Activated CD8-positive, alpha-beta memory T cell treated with anti-CD3 and anti-CD28 coated beads, Interleukin-2, amount 50 U/mL, for 48 hours (primary cell): ENCODE results near the gene ETS2.

Source experiments
- DNase-seq: peaks from one replicate; pipeline ENCODE4 v3.0.0-alpha.2; 2020

ETS2 gene

DNA sequence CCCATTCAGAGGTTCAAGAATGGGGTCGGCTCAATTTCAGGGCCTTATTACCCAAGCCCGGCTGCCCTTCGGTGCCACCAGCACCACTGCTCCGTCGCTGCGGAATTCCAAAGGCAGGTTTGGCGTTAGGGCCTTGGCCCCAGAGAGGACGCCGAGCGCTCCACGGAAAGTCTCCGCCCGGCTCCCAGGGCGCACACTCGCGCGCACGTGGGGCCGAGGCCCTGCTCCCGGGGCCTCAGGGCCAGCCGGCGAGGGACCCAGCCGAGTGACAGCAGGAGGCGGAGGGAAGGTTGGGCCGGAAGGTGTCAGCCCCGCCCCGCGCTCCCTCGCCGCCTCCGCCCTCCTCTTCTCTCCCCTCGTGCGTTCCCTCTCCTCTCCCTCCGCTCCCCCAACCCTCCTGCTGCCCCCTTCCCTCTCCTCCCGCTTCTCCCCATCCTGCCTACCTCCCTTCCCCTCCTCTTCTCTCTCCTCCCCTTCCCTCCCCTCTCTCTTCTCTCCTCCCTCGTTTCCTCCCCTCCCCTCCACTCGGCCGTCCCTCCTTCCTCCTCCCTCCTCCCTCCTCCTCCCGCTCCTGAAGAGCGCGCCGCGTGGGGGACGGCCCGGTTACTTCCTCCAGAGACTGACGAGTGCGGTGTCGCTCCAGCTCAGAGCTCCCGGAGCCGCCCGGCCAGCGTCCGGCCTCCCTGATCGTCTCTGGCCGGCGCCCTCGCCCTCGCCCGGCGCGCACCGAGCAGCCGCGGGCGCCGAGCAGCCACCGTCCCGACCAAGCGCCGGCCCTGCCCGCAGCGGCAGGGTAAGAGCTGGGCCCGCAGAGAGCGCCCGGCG lies at the start of gene ETS2:
ETS2 (plus strand) TSS at position 602 of the 825 bp plus-strand sequence. CDS start 4,106 bp downstream, outside the sequence.
- DNase-seq: peak; percentile 84

DNA sequence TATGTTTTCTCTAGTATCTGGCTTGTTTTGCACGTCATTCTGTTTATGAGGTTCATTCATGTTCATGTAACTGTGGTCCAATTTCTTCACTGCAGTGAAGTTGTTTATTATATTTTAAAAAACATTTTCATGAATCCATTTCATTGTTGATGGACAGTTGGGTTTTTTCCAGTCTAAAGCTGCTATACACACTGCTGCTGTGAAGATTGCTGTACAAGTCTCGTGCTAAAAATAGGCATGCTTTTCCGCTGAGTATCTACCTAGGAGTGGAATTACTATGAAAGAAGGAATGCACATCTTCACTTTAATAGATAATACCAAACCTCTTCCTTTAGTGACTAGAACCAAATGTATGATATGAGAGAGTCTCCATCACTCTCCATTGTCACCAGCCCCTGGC lies 49.0 kb upstream of the ETS2 start:
- no peak for DNase-seq

DNA sequence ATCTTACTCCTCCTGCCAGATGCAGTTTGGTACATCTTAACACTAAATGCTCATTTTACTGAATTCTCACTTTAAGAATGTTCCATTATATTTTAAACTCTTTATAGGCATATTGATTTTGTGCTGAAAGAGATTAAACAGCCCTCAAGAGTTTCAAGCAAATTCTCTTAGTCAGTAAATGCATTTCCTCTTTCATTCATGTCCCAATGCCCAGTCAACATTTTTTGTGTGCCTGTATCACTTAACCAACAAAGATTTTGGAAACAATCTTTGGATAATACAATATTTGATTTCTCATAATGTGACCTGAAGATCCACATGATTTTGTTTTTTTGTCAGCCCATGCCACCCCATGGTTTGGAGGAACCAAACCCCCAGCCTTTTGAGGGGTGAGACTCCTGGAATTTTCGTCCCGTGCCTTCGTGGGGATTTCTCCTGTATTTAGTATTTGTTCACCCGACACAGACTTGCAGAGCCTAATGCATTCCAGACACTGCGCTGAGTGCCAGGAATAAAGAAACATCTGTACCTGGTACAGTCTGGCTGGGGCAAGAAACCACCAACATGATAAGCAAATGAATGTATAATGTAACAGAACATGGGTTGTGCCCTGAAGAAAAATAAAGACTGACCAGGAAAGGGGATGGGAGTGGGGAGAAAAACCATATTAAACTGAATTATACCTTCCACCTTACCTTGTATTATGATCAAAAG lies 47.1 kb upstream of the ETS2 start:
- no peak for DNase-seq

GRCh38 chr21:38759413-38759812 lies 46.3 kb upstream of the ETS2 start:
- DNase-seq: no peak

DNA sequence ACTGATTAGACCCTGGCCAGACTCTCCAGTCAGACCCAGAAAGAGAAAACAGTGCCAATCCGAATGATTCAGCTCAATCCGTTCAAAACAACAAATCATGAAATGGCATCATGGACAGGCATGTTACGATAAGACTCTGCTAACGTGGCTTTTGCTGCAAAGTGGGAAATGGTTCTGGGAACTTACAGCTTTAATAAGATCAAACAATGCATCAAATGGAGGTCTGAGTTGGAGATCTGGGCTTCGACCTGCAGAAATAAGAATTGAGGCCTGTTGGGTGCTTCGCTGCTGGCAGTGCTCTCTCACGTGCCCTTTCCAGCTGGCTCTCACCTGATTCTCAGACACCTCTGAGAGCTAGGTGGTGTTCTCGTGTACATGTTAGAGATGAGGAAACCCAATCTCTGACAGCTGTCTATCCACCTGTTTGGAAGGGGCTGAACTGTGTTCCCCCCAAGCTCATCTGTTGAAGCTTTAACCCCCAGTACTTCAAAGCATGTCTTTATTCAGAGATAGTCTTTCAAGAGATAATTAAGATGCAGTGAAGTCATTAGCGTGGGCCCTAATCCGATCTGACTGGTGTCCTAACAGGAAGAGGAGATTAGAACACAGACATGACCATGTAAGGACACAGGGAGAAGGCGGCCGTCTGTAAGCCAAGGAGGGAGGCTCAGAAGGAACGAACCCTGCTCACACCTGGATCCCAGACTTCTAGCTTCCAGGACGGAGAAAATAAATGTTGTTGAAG lies 45.5 kb upstream of the ETS2 start:
- no peak for DNase-seq

GRCh38 chr21:38760762-38761155 lies 45.0 kb upstream of the ETS2 start:
- no peak for DNase-seq

DNA sequence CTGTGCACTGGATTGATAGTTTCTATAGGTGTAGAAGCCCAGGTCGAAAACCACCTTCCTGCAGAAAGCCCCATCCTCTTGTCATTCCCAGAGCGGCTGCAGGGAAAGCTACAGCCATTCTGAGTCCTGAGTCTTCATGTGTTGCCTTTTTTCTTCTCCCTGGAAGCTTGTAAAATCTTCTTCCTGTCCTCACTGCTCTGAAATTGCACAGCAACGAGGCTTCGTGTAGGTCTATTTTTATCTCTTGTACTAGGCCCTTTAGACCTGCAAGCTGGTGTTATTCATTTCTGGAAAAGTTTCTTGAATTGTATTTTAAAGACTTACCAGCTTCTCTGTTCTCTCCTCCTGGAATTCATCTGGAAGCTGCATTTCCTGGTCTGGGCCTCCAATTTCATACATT lies 44.2 kb upstream of the ETS2 start:
- DNase-seq: no peak

GRCh38 chr21:38765056-38765455 lies 40.7 kb upstream of the ETS2 start:
- no peak for DNase-seq

- DNase-seq: peak; percentile 76
These were observed 38.6 kb upstream of the ETS2 start for GRCh38 chr21:38766987-38767722.

DNA sequence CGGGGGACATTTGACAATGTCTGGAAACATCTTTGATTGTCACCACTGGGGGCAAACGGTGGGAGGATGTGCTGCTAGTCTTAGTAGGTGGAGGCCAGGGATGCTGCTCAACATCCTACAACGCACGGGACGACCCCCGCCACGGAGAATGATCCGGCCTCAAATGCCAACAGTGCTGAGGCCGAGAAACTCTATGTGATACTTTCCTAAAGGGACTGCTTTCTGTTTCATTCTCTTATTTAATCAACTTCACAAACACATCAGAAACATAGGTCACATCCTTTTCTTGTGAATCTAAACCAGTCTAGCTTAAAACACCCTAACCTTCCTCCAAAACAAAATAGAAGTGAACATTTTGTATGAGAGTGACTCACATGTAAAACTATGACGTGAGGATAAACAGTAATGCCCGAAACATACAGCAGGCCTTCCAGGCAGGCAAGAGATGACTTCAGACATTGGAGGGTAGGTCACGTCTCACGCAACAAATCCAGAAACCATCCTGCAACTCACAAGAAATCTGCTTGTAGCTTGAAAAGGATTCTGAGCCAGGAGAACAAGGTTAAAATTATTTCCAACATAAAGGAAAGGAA lies 37.2 kb upstream of the ETS2 start:
- DNase-seq: peak; percentile 77

- DNase-seq: no peak
These were observed 36.4 kb upstream of the ETS2 start for GRCh38 chr21:38769191-38769780.

GRCh38 chr21:38770660-38771059 lies 35.1 kb upstream of the ETS2 start:
- DNase-seq: no peak

- DNase-seq: no peak
These were observed 34.2 kb upstream of the ETS2 start for GRCh38 chr21:38771536-38771935.

DNA sequence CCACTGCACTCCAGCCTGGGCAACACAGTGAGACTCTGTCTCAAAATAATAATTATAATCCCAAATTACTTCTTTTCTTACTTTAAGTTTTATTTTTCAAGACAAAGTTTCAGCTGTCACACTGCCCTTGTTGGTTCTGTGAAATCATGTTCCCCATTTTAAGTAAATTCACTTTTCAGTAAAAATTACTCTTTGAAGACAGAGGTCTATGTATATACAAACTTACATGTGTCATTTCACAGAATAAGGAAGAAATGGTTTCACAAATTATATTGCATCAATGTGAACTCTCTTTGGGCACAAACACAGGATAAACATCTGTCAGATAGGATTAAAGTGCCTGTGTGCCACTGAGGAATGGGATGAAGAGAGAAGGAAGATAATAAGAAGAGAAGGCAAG lies 33.1 kb upstream of the ETS2 start:
- no peak for DNase-seq

- no peak for DNase-seq
These were observed 32.3 kb upstream of the ETS2 start for GRCh38 chr21:38773099-38774061.

DNA sequence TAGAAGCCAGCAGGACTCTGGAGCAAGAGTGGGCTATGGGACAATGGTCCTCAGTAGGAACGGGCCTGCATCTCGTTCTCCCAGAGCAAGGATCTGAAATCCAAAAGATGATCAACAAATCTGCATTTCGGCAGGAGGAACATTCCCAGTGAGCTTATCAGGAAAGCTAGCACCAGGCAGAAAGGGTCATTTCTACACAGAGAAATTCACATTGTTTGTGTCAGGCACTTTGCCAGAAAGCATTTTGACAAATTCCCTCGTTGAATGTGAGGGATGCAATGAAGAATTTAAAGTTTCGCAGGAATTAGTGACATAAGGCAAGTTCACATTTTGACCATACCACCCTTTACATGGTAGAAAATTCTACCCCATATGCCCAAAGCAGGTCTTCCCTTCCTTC lies 31.6 kb upstream of the ETS2 start:
- DNase-seq: no peak

GRCh38 chr21:38774586-38775285 lies 31.0 kb upstream of the ETS2 start:
- DNase-seq: no peak

- DNase-seq: no peak
These were observed 30.0 kb upstream of the ETS2 start for GRCh38 chr21:38775733-38776132.

DNA sequence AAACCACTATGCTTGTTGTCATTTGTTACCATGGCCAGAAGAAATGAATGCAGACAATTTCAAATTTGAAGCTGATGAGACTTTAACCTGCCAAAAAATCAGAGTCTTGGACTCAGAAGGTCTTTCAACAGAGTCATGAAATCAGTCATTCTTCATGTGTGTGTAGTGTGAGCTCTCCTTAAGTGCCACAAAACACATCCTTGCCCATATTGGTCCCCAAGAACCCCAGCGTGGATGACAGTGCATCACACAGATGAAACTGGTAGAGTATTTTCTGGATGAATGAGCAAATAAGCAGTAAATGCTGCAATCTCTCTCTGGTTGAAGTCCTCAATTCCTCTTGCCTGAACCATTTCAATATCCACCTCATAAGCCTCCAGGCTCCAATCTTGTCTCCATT lies 28.7 kb upstream of the ETS2 start:
- no peak for DNase-seq

GRCh38 chr21:38777531-38777930 lies 28.2 kb upstream of the ETS2 start:
- DNase-seq: no peak
